Measurements from ENCODE around the gene DDA1. TPM values are rescaled to one million over a fixed set of nuclear protein-coding genes. Genes with fewer than 3 reads are reported as not detected.

Gene DDA1
- total and polyA plus RNA-seq, 2 of the 13 experiments (the other 11 are each of a cell fraction or from before 2014, with no cell fraction given): 24.5 to 26.0 TPM

- peak; percentile 83 for TF ChIP-seq ZFX (CRISPR knock-in tag; IDR thresholded peaks at IDR 0.05; ENCODE audit: low read depth)
- TF ChIP-seq E2F5 (CRISPR knock-in tag; conservative IDR thresholded peaks at IDR 0.05): no peak
- no peak for TF ChIP-seq ZNF33A (CRISPR knock-in tag; IDR thresholded peaks at IDR 0.05; ENCODE audit: borderline replicate concordance)
- TF ChIP-seq CREM (IDR thresholded peaks at IDR 0.05): peak; percentile 29
- TF ChIP-seq CREM (CRISPR knock-in tag; IDR thresholded peaks at IDR 0.05): no peak
- TF ChIP-seq GZF1 (CRISPR knock-in tag; IDR thresholded peaks at IDR 0.05): no peak
- 0 out of 2 replicates have a peak, but pooled peaks have one; percentile 42 for TF ChIP-seq ZNF414 (CRISPR knock-in tag; IDR thresholded peaks at IDR 0.05)
- TF ChIP-seq ZBTB43 (CRISPR knock-in tag; conservative IDR thresholded peaks at IDR 0.05): peak; percentile 27; the same call in 1 of the 2 replicates
- peak; percentile 81 for TF ChIP-seq ZMYM4 (CRISPR knock-in tag; IDR thresholded peaks at IDR 0.05)
- TF ChIP-seq ZFP36L1 (CRISPR knock-in tag; IDR thresholded peaks at IDR 0.05): no peak
- TF ChIP-seq ZNF777 (CRISPR knock-in tag; IDR thresholded peaks at IDR 0.05): peak; percentile 61; the same call in 1 of the 2 replicates
- no peak for TF ChIP-seq ZBTB20 (CRISPR knock-in tag; IDR thresholded peaks at IDR 0.05; ENCODE audit: borderline replicate concordance, low read depth)
- TF ChIP-seq RARA (CRISPR knock-in tag; IDR thresholded peaks at IDR 0.05): peak; percentile 79
- peak; percentile 68 for TF ChIP-seq CTCF (CRISPR knock-in tag; IDR thresholded peaks at IDR 0.05)
- no peak for TF ChIP-seq ZNF576 (CRISPR knock-in tag; IDR thresholded peaks at IDR 0.05)
- TF ChIP-seq HNRNPL (IDR thresholded peaks at IDR 0.05; ENCODE audit: low read depth, low read length): peak; percentile 77
- peak; percentile 69 for TF ChIP-seq MAX (IDR thresholded peaks at IDR 0.05)
- peak; percentile 22; the same call in 1 of the 2 replicates for TF ChIP-seq BCL6 (CRISPR knock-in tag; IDR thresholded peaks at IDR 0.05)
- no peak for TF ChIP-seq KDM3A (CRISPR knock-in tag; IDR thresholded peaks at IDR 0.05; ENCODE audit: low read depth)
- peak; percentile 61; the same call in 1 of the 2 replicates for TF ChIP-seq ZNF768 (CRISPR knock-in tag; IDR thresholded peaks at IDR 0.05)
- TF ChIP-seq MNT (IDR thresholded peaks at IDR 0.05): peak; percentile 50
- peak; percentile 40; the same call in 1 of the 2 replicates for TF ChIP-seq KMT2A (CRISPR knock-in tag; IDR thresholded peaks at IDR 0.05)
- TF ChIP-seq HDAC1 (CRISPR knock-in tag; IDR thresholded peaks at IDR 0.05): peak; percentile 64
- peak; percentile 61; the same call in 1 of the 2 replicates for TF ChIP-seq TAF1 (CRISPR knock-in tag; IDR thresholded peaks at IDR 0.05)
Measured at GRCh38 chr19:17303167-17303939, 6.0 kb upstream of the DDA1 start, which contains the start of gene ABHD8 (continued).
